Erythroblast (primary cell): ENCODE data around the gene ASCL2.

Experiments
- GATA1 ChIP-seq: IDR thresholded peaks from 2 replicates; pipeline ENCODE4 v1.6.1; 2011; ENCODE audit warnings: low read depth, mild to moderate bottlenecking, control low read depth, low read length, moderate library complexity
- POLR2A ChIP-seq: IDR thresholded peaks from 2 replicates; pipeline ENCODE4 v1.6.1; 2011; ENCODE audit warnings: mild to moderate bottlenecking, low read length

GRCh38 chr11:2271327-2272227 lies 1.2 kb upstream of the ASCL2 start:
- no peak for TF ChIP-seq POLR2A
- TF ChIP-seq GATA1, result no peak
